Pons (tissue), 1 donor: ENCODE measurements around the gene NUP42.
A peak's percentile ranks its signal among the peaks of the same experiment; 100 is the strongest.
"Not testable (repeated sequence)": the region's sequence is repeated elsewhere in the genome, so short reads cannot be mapped to it uniquely, and the experiment has no call there.

Source experiments
- DNase-seq: peaks from one replicate; pipeline ENCODE4 v3.0.0-alpha.2; 2016; ENCODE audit warnings: low spot score

NUP42 gene

GRCh38 chr7:23204241-23204640 lies 22.4 kb downstream of the NUP42 start:
- no peak for DNase-seq

DNA sequence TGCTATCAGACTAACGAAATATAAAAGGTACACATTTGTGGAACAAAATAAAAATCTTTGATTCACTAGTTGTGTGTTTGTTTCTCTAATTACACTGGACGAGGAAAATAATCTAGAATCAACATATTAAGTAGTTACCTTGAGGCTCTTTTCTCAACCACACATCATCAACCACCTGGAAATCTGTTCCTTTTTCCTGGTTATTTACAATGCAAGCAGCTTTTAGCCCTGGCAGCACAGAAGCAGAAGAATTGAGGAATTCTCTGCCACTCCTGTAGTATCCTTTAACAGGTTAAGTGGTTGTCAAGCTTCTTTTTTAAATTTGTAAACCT lies 23.7 kb downstream of the NUP42 start:
- DNase-seq = no peak

GRCh38 chr7:23205909-23206767 lies 24.3 kb downstream of the NUP42 start:
- no peak for DNase-seq

GRCh38 chr7:23207021-23207420 lies 25.2 kb downstream of the NUP42 start:
- DNase-seq = no peak

DNA sequence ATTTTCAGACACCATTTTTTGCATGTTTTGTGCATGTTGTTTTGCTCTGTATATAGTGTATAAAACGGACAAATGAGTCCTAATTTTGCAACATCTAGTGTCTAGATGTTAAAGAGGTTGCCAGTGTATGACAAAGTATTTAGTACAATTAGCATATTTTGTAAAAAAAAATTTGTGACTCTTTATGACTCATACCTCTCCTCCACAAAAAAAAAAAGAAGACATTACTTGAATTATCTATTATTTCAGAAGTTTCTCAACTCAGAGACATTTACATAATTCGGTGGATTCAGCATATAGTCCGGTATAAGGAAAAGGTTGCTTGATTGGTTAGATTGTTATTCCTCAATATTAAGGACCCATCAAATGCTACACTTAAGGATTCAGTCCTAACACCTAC lies 26.0 kb downstream of the NUP42 start:
- no peak for DNase-seq

DNA sequence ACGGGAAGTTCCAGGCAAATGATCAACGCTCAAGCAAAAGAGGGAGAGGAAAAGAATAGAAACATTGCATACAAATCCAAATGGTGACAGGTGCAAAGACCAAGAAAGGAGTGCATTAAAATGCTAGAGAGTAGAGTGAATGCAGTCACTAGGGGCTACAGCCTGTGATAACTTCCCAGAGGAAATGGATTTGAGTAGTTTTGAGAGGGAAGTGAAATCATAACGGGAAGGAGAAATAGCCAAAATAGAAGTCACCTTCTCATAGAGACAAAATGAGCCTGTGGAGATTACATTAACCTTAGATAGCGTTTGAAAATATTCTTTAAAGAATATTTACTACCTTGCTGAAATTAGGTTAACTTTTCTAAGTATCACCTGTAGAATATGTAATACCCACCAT lies 26.5 kb downstream of the NUP42 start:
- no peak for DNase-seq

GRCh38 chr7:23210506-23210905 lies 28.7 kb downstream of the NUP42 start:
- DNase-seq = no peak

- no peak for DNase-seq
Observed at GRCh38 chr7:23211589-23211988, 29.7 kb downstream of the NUP42 start.

DNA sequence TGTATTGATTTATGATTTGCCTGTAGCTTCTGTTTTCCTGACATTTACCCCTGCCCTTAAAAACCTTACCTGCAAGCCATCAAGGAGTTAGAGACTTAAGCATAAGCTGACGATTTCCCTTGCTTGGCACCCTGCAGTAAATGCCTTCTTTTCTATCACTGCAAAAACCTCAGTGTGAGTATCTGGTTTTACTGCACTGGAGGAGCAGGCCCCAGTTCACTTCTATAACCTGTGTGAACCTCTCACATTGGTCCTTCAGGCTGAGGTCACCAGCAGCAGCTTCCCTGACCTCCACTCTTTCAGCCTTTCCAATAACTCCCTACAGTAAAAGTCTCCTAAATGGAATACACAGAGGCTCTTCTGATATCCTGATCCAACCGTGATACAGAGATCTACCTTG lies 30.5 kb downstream of the NUP42 start:
- no peak for DNase-seq

- DNase-seq = peak; percentile 35
Observed at GRCh38 chr7:23212841-23213240, 31.0 kb downstream of the NUP42 start.

- no peak for DNase-seq
Observed at GRCh38 chr7:23213755-23214154, 31.9 kb downstream of the NUP42 start.

GRCh38 chr7:23214423-23214822 lies 32.6 kb downstream of the NUP42 start:
- no peak for DNase-seq

- no peak for DNase-seq
Observed at GRCh38 chr7:23214938-23215337, 33.1 kb downstream of the NUP42 start.

DNA sequence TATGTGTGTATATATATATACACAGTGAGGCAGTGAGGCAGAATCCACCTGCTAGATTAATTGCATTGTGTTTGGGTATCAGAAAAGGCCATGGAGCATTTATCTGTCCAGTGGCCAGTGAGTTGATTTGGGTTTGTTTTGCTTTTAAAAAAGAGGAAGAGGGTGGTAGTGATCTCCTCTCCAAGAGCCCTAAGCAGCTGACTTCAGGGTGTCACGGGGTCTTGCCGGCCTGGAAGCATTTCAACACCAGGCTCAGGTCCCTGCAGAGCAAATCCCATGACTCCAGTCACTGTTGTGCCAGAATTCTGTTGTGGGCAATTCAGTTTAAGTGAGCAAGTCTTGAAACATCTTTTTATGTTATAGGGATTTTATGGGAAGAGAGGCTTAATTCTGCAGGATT lies 34.2 kb downstream of the NUP42 start:
- peak; percentile 83 for DNase-seq

DNA sequence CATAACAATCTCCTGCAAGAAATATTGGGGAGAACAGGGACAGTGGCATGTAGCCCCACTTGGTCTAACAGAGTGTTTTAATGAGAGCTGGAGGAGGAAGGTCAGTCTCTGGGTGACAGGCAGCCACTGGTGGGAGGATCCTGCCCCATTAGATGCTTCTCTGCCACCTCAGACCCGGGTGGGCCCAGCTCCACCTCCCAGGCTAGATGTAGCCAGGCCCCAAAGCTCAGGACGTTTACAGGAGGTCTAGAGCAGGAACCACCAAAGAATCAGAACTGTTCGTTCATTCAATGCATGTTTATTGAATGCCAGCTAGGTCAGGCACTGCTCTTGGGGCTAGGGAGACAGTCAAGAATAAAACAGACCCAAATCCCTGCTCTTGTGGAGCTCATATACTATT lies 36.3 kb downstream of the NUP42 start:
- no peak for DNase-seq

GRCh38 chr7:23220690-23221305 lies 39.0 kb downstream of the NUP42 start:
- DNase-seq = no peak

DNA sequence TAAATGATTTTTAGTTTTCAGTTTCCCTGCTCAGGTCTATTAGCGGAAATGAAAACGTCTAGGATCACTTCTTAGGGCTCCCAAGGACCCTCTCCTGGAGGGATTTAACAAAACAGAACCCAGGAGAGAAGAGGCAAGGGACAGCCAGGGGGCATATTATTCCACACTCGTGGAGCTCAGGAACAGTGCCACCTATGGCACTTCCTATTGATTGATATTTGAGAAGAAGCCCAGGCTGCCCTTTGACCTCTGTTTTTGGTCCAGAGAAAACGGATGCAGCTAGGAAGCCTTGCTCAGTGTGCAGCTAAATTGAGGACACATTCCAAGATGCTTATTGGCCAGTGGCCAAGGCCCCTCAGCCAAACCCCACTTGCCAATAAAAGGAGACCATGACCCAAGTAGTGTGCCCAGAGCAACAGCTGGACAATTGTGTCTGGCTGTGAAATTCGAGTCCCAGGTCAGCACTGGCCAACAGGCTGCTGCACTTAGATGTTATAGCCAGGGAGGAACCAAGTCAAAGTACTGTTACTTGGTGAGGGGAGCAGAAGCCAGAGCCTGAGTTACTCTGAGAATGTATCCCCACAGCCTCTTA lies 40.7 kb downstream of the NUP42 start:
- no peak for DNase-seq

GRCh38 chr7:23224364-23224763 lies 42.5 kb downstream of the NUP42 start:
- not testable (repeated sequence) for DNase-seq

DNA sequence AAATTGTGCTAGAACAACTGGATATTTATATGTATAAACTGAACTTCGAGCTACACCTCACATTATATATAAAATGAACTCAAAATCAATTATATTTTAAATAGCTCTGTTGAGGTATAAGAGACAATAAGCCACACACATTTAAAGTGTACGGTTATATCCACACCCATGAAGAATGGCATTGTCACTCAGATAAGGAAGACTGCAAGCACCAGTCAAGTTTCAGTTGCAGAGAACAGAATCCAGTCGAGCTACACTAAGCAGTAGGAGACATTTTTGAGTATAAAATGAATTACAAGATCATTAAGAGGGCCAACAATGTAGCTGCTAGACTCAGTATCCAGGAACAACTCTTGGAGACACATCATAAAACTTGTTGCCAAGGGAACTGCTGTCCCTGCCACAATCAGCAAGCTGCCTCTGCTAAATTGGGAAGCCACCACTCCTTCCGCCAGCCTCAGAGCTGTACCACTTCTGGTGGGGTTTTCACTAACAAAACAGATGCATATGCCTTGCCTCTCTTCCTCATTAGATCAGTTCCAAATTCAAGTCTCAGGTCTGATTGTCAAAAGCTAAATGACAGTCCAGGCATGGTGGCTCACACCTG lies 45.1 kb downstream of the NUP42 start:
- DNase-seq = peak; percentile 58

GRCh38 chr7:23228412-23228811 lies 46.6 kb downstream of the NUP42 start:
- DNase-seq = no peak

GRCh38 chr7:23230641-23231101 lies 48.8 kb downstream of the NUP42 start:
- peak; percentile 87 for DNase-seq

DNA sequence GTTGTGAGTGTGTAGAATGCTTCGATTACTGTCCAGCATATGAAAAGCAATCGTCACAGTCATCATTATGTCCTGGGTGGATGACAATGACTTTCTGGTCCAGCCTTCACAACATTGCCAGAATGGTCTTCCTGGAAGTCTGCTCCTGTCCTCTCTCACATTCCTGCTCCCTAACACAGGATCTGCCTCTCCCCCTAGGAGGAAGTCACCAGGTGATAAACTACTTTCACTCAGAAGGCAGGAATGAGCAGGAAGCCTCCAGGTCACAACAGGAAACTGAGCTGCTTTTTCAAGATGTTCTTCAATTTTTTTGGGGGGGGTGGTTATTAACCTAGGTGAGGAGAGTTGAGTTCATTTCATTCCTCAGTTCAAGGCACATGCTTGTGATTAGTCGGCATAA lies 51.1 kb downstream of the NUP42 start:
- DNase-seq = no peak
